HepG2 (cell line): ENCODE data around the gene CSTPP1. TPM values are rescaled to one million over a fixed set of nuclear protein-coding genes. Genes with fewer than 3 reads are reported as not detected.

Source experiments
- BHLHE40 ChIP-seq: IDR thresholded peaks from 2 replicates; pipeline ENCODE4 v1.6.1; 2011; ENCODE audit warnings: low read length, improper control_type of control experiment
- BORCS8-MEF2B ChIP-seq: sonication (generic); formaldehyde crosslinking; IDR thresholded peaks from 2 replicates; pipeline ENCODE4 v1.8.0; 2022; ENCODE audit warnings: mild to moderate bottlenecking, missing genetic modification reagents
- CBX1 ChIP-seq: IDR thresholded peaks from one replicate; pipeline ENCODE4 v1.6.1; 2016; ENCODE audit warnings: antibody characterized with exemption, low read depth
- CBX5 ChIP-seq: sonication (generic); formaldehyde crosslinking; IDR thresholded peaks from 2 replicates; pipeline ENCODE4 v1.4.0; 2020; ENCODE audit warnings: missing genetic modification reagents, borderline replicate concordance
- DMAP1 ChIP-seq: IDR thresholded peaks from 2 replicates; pipeline ENCODE4 v1.6.1; 2016
- DPF2 ChIP-seq: sonication (generic); formaldehyde crosslinking; IDR thresholded peaks from 2 replicates; pipeline ENCODE4 v1.4.0; 2020; ENCODE audit warnings: mild to moderate bottlenecking, low read depth, missing genetic modification reagents, borderline replicate concordance
- HOXD1 ChIP-seq: sonication (generic); formaldehyde crosslinking; IDR thresholded peaks from 2 replicates; pipeline ENCODE4 v1.5.0; 2020; ENCODE audit warnings: missing genetic modification reagents
- MAFK ChIP-seq, 2 experiments: IDR thresholded peaks in 1 of 2; conservative IDR thresholded peaks in 1 of 2; 2 replicates each; pipeline ENCODE4 v1.6.1; 2011; ENCODE audit warnings: improper control_type of control experiment in 2 of 2, low read length in 2 of 2
- MYPOP ChIP-seq: sonication (generic); formaldehyde crosslinking; IDR thresholded peaks from 2 replicates; pipeline ENCODE4 v1.8.1; 2023; ENCODE audit warnings: mild to moderate bottlenecking, moderate library complexity, missing genetic modification reagents
- RARG ChIP-seq: sonication (generic); formaldehyde crosslinking; IDR thresholded peaks from 2 replicates; pipeline ENCODE4 v1.4.0; 2020; ENCODE audit warnings: low read depth, mild to moderate bottlenecking, missing genetic modification reagents
- SIX1 ChIP-seq: sonication (generic); formaldehyde crosslinking; IDR thresholded peaks from 2 replicates; pipeline ENCODE4 v1.4.0; 2020; ENCODE audit warnings: missing genetic modification reagents, borderline replicate concordance
- SMAD1 ChIP-seq: sonication (generic); formaldehyde crosslinking; IDR thresholded peaks from 2 replicates; pipeline ENCODE4 v1.4.0; 2020; ENCODE audit warnings: missing genetic modification reagents, low read depth, mild to moderate bottlenecking, borderline replicate concordance
- TEAD3 ChIP-seq: optimal IDR thresholded peaks from 2 replicates; pipeline ENCODE3; 2016; ENCODE audit warnings: borderline replicate concordance
- USF2 ChIP-seq, 2 experiments: sonication (generic) in 1 of 2; formaldehyde crosslinking in 1 of 2; IDR thresholded peaks; 2 replicates each; pipeline versions ENCODE4 v1.5.1 to v1.6.1; 2011 to 2020; ENCODE audit warnings: borderline replicate concordance in 1 of 2, low read depth in 1 of 2, low read length in 1 of 2, mild to moderate bottlenecking in 1 of 2, missing genetic modification reagents in 1 of 2, moderate library complexity in 1 of 2
- ZBTB8A ChIP-seq: sonication (generic); formaldehyde crosslinking; IDR thresholded peaks from 2 replicates; pipeline ENCODE4 v1.4.0; 2020; ENCODE audit warnings: mild to moderate bottlenecking, low read depth, missing genetic modification reagents, borderline replicate concordance
- ZFP36L2 ChIP-seq: sonication (generic); formaldehyde crosslinking; IDR thresholded peaks from 2 replicates; pipeline ENCODE4 v1.4.0; 2020; ENCODE audit warnings: missing genetic modification reagents
- ZNF235 ChIP-seq: sonication (generic); formaldehyde crosslinking; IDR thresholded peaks from 2 replicates; pipeline ENCODE4 v1.8.1; 2023; ENCODE audit warnings: mild to moderate bottlenecking, missing genetic modification reagents, borderline replicate concordance
- ZNF713 ChIP-seq: sonication (generic); formaldehyde crosslinking; IDR thresholded peaks from 2 replicates; pipeline ENCODE4 v1.4.0; 2020; ENCODE audit warnings: mild to moderate bottlenecking, missing genetic modification reagents
- ZNF724P ChIP-seq: sonication (generic); formaldehyde crosslinking; IDR thresholded peaks from 2 replicates; pipeline ENCODE4 v1.8.0; 2022; ENCODE audit warnings: missing genetic modification reagents, borderline replicate concordance
- ZNF784 ChIP-seq: sonication (generic); formaldehyde crosslinking; IDR thresholded peaks from 2 replicates; pipeline ENCODE4 v1.5.1; 2020; ENCODE audit warnings: missing genetic modification reagents, mild to moderate bottlenecking, borderline replicate concordance
- ZNF816 ChIP-seq: sonication (generic); formaldehyde crosslinking; IDR thresholded peaks from 2 replicates; pipeline ENCODE4 v1.8.0; 2022; ENCODE audit warnings: missing genetic modification reagents, mild to moderate bottlenecking, borderline replicate concordance
- polyA plus RNA-seq, 8 experiments: library from polyadenylated mRNA; depleted of rRNA in 3 of 8; stranded (reverse) in 7 of 8; unstranded in 1 of 8; fragments of >200 nt; fragmentation: Illumina TruSeq in 4 of 8; extraction: Trizol in 4 of 8; gene quantifications; 2 replicates each; pipeline versions ENCODE4 v1.2.1 to v1.2.3, GENCODE V29; 2011 to 2016; ENCODE audit warnings: low read depth in 4 of 8, missing spikeins in 1 of 8, mixed read lengths in 1 of 8; ENCODE audit not compliant: insufficient read depth in 1 of 8
- total RNA-seq, 5 experiments: library from RNA; depleted of rRNA; stranded (reverse); fragments of >200 nt; fragmentation: Illumina TruSeq; extraction: Trizol; gene quantifications; 2 replicates each; pipeline ENCODE4 v1.2.3, GENCODE V29; 2016; ENCODE audit warnings: low read depth in 1 of 5
- TF ChIP-seq, protein P1 (sequence below): sonication (generic); formaldehyde crosslinking; conservative IDR thresholded peaks from 2 replicates; pipeline ENCODE4 v1.8.1; 2023; ENCODE audit warnings: missing genetic modification reagents
- TF ChIP-seq, protein P2 (sequence below): sonication (generic); formaldehyde crosslinking; IDR thresholded peaks from 2 replicates; pipeline ENCODE4 v1.5.1; 2020; ENCODE audit warnings: missing genetic modification reagents, mild to moderate bottlenecking, borderline replicate concordance

The CSTPP1 gene
- total and polyA plus RNA-seq, 2 of the 13 experiments (the other 11 are each of a cell fraction or from before 2014, with no cell fraction given), result 12.3 to 14.6 TPM

GRCh38 chr11:47185305-47186075 is 248.9 kb downstream of the CSTPP1 start (continued):
- TF ChIP-seq USF2 (IDR thresholded peaks at IDR 0.05; ENCODE audit: low read depth, low read length) (no peak), USF2 (CRISPR knock-in tag; IDR thresholded peaks at IDR 0.05; ENCODE audit: borderline replicate concordance) (no peak), MYPOP (CRISPR knock-in tag) (peak; percentile 85; the same call in 1 of the 2 replicates), DPF2 (CRISPR knock-in tag) (no peak), ZNF816 (CRISPR knock-in tag) (no peak), BORCS8-MEF2B (CRISPR knock-in tag) (no peak), DMAP1 (CRISPR knock-in tag) (peak; percentile 54; the same call in 1 of the 2 replicates), ZFP36L2 (CRISPR knock-in tag) (no peak), RARG (CRISPR knock-in tag) (no peak), HOXD1 (no peak), ZNF235 (no peak; the same call in 1 of the 2 replicates), CBX5 (no peak), MAFK (conservative IDR thresholded peaks at IDR 0.05 in 1 of 2, IDR thresholded peaks at IDR 0.05 in 1 of 2; ENCODE audit: low read length in 2 of 2) (no peak), SMAD1 (CRISPR knock-in tag) (no peak), ZNF713 (CRISPR knock-in tag) (no peak; the same call in 1 of the 2 replicates), ZBTB8A (no peak), ZNF724P (CRISPR knock-in tag) (no peak), SIX1 (CRISPR knock-in tag) (no peak; the same call in 1 of the 2 replicates), TEAD3 (CRISPR knock-in tag) (no peak), CBX1 (no peak), ZNF784 (CRISPR knock-in tag) (no peak), BHLHE40 (no peak)
- TF ChIP-seq, protein P1, sequence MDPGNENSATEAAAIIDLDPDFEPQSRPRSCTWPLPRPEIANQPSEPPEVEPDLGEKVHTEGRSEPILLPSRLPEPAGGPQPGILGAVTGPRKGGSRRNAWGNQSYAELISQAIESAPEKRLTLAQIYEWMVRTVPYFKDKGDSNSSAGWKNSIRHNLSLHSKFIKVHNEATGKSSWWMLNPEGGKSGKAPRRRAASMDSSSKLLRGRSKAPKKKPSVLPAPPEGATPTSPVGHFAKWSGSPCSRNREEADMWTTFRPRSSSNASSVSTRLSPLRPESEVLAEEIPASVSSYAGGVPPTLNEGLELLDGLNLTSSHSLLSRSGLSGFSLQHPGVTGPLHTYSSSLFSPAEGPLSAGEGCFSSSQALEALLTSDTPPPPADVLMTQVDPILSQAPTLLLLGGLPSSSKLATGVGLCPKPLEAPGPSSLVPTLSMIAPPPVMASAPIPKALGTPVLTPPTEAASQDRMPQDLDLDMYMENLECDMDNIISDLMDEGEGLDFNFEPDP (CRISPR knock-in tag), result no peak
- TF ChIP-seq, protein P2, sequence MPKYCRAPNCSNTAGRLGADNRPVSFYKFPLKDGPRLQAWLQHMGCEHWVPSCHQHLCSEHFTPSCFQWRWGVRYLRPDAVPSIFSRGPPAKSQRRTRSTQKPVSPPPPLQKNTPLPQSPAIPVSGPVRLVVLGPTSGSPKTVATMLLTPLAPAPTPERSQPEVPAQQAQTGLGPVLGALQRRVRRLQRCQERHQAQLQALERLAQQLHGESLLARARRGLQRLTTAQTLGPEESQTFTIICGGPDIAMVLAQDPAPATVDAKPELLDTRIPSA, result peak; percentile 70; the same call in 1 of the 2 replicates
